Measurements from ENCODE around the gene DNASE1L2.

The DNASE1L2 gene

DNA sequence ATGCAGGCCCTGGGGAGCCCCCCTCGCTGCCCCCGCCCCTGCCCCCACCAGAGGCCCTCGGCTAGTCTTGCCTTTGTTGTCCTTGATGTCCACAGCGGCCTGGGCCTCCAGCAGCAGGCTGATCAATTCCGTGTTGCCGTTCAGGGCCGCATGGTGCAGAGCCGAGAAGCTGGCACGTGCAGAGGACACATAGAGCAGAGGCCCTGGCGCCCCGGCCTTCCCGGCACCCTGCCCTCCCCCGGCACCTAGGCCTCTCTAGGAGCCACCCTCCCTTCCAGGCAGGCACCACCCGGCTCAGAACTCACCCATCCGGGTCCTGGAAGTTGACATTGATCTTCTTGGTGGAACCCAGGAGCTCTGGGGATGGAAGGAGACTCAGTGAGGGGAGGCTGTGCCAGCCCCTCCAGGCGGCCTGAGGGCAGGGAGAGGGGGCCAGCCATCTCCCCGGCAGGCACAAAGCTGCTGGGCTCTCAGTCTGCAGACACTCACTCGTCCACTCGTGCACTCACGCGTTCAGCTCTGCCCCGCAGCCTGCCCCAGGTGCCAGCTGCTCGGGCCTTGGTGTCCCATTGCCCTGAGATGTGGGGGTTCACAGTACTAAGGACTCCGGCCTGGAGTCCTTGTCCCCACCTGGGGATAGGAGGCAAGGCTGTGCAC lies 46.1 kb upstream of the DNASE1L2 start:
- TF ChIP-seq, protein P1, sequence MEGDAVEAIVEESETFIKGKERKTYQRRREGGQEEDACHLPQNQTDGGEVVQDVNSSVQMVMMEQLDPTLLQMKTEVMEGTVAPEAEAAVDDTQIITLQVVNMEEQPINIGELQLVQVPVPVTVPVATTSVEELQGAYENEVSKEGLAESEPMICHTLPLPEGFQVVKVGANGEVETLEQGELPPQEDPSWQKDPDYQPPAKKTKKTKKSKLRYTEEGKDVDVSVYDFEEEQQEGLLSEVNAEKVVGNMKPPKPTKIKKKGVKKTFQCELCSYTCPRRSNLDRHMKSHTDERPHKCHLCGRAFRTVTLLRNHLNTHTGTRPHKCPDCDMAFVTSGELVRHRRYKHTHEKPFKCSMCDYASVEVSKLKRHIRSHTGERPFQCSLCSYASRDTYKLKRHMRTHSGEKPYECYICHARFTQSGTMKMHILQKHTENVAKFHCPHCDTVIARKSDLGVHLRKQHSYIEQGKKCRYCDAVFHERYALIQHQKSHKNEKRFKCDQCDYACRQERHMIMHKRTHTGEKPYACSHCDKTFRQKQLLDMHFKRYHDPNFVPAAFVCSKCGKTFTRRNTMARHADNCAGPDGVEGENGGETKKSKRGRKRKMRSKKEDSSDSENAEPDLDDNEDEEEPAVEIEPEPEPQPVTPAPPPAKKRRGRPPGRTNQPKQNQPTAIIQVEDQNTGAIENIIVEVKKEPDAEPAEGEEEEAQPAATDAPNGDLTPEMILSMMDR (IDR thresholded peaks at IDR 0.05; ENCODE audit: insufficient read depth, low read length, poor library complexity, severe bottlenecking), result no peak
- H3K27me3 ChIP-seq (replicated peaks; ENCODE audit: control insufficient read depth, insufficient read depth, low read length), result no peaks in the 10 kb centered on the region; the same call in 1 of the 2 replicates
- no peak overlapping the region for H3K4me3 ChIP-seq (replicated peaks; ENCODE audit: low read depth, low read length)
- no peak for DNase-seq (ENCODE audit: extremely low read depth, insufficient read length)
- no peaks in the 10 kb centered on the region for H3K36me3 ChIP-seq (ENCODE audit: control insufficient read depth, insufficient read depth, low read length)

DNA sequence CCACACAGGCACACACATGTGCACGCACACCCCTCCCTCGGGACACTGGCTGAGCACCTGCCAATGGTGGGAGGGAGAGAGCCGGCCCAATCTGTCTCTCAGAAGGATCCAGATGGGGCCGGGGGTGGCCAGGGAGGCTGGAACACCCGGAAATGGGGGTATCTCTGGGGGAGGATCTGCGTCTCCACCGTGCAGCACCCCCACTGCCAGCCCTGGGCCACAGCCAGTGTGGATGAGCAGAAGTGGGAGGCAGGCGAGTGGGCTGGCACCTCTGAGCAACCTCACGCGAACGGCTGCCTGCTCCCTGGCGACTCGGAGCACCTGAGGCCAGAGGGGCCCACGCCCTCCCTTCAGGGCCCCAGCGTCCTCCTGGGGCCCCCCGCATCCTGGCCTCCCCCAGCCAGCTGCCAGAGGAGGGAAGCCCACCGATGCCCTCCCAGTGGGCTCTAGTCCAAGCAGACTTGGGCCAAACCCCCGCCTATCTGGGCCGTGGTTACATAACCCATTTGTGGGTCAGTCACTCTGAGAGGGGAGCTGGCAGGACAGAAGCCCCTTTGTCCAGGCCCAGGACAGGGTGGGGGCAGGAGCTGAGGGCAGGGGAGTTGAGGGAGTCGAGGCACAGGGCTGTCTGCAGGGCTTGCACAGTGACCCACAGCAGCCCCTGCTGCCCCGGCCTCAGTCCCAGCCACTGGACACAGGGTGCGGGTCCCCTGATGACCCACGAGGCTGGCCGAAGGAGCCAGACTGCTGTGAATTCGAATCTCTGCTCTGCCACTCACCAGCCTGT lies 45.4 kb upstream of the DNASE1L2 start:
- Histone ChIP-seq H3K27me3 (replicated peaks; ENCODE audit: control insufficient read depth, insufficient read depth, low read length) (no peaks in the 10 kb centered on the region; the same call in 1 of the 2 replicates), H3K36me3 (ENCODE audit: control insufficient read depth, insufficient read depth, low read length) (no peaks in the 10 kb centered on the region), H3K4me3 (replicated peaks; ENCODE audit: low read depth, low read length) (no peak overlapping the region)
- TF ChIP-seq, protein P1 (IDR thresholded peaks at IDR 0.05; ENCODE audit: insufficient read depth, low read length, poor library complexity, severe bottlenecking), result no peak
- no peak for DNase-seq (ENCODE audit: extremely low read depth, insufficient read length)

DNA sequence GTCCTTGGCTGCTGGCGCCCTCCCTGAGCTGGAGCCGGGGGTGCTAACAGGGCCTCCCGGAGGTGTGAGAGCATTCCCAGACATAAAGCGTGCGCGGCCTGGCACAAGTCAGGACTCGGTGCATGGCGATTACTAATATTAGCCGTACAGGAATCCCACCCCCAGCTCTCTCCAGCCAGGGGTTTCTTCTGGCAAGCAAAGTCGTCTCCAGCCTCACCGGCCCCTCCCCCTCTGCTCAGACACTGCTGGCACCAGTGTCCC lies 44.9 kb upstream of the DNASE1L2 start:
- TF ChIP-seq, protein P1 (IDR thresholded peaks at IDR 0.05; ENCODE audit: insufficient read depth, low read length, poor library complexity, severe bottlenecking), result no peak

DNA sequence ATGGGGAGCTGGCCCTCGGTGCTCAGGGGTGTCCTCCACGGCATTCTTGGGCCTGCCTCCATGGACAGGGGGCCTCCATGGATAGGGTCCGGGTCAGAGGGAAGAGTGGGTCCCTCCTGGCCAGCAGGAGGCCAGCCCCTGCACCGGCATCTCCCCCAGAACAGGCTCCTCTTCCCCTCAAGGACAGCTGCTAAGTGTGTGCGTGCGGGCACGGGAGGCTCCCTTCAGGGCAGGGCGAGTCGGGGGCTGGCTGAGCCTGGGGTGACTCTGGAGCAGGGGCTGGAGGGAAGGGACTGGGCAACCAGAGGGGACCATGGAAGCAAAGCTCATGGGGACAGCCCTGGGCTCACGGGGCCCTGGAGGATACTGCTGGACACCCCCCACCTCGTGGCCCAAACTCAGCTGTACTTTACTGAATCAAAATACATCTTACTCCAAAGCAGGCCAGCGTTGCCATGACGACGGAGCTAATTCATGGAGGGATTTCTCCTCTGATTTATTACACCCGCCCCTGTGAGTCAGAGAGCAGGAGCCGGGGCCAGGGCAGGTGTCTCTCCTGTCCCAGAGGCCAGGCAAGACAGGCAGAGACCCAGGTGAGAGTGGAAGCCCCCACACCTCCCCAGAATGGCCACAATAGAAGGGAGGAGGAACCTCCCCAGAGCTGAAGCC lies 41.9 kb upstream of the DNASE1L2 start:
- H3K4me3 ChIP-seq (replicated peaks; ENCODE audit: low read depth, low read length), result no peak overlapping the region
- TF ChIP-seq, protein P1 (IDR thresholded peaks at IDR 0.05; ENCODE audit: insufficient read depth, low read length, poor library complexity, severe bottlenecking), result no peak
- no peak for DNase-seq (ENCODE audit: extremely low read depth, insufficient read length)
- H3K27me3 ChIP-seq (replicated peaks; ENCODE audit: control insufficient read depth, insufficient read depth, low read length), result peaks cover 2% of the 10 kb centered on the region; the same call in 1 of the 2 replicates
- no peaks in the 10 kb centered on the region for H3K36me3 ChIP-seq (ENCODE audit: control insufficient read depth, insufficient read depth, low read length)

More for the DNA sequence above, 44.9 kb upstream of the DNASE1L2 start:
- no peaks in the 10 kb centered on the region for H3K36me3 ChIP-seq (ENCODE audit: control insufficient read depth, insufficient read depth, low read length)
- no peak for DNase-seq (ENCODE audit: extremely low read depth, insufficient read length)
- no peak overlapping the region for H3K4me3 ChIP-seq (replicated peaks; ENCODE audit: low read depth, low read length)
- no peaks in the 10 kb centered on the region; the same call in 1 of the 2 replicates for H3K27me3 ChIP-seq (replicated peaks; ENCODE audit: control insufficient read depth, insufficient read depth, low read length)

DNA sequence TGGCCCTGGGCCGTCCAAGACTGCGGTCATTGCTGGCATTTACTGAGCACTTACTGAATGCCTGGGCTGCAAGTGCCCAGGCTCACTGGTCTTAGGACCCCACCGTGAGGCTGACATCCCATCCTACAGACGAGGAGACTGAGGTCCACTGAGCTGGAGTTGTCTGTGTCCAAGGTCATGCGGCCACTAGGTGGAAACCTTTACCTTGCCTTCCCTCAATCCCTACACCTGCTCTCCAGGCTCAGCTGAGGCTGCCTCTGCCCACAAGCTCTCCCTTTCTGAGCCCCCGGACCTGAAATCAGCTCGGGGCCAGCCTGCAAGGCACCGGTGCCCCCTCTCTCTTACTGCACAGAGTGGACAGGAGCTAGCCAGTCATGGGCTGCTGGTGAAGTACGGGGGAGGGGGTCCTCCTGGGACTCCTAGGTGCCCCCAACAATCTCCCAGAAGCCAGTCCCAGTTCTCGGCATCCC lies 41.4 kb upstream of the DNASE1L2 start:
- H3K27me3 ChIP-seq (replicated peaks; ENCODE audit: control insufficient read depth, insufficient read depth, low read length), result peaks cover 2% of the 10 kb centered on the region; the same call in 1 of the 2 replicates
- DNase-seq (ENCODE audit: extremely low read depth, insufficient read length), result no peak

More for the DNA sequence above, 41.4 kb upstream of the DNASE1L2 start:
- TF ChIP-seq, protein P1 (IDR thresholded peaks at IDR 0.05; ENCODE audit: insufficient read depth, low read length, poor library complexity, severe bottlenecking), result peak; percentile 66
- Histone ChIP-seq H3K4me3 (replicated peaks; ENCODE audit: low read depth, low read length) (no peak overlapping the region), H3K36me3 (ENCODE audit: control insufficient read depth, insufficient read depth, low read length) (no peaks in the 10 kb centered on the region)

All from GM06990 (cell line).